ENCODE data around the gene HSFX4.

The HSFX4 gene

DNA sequence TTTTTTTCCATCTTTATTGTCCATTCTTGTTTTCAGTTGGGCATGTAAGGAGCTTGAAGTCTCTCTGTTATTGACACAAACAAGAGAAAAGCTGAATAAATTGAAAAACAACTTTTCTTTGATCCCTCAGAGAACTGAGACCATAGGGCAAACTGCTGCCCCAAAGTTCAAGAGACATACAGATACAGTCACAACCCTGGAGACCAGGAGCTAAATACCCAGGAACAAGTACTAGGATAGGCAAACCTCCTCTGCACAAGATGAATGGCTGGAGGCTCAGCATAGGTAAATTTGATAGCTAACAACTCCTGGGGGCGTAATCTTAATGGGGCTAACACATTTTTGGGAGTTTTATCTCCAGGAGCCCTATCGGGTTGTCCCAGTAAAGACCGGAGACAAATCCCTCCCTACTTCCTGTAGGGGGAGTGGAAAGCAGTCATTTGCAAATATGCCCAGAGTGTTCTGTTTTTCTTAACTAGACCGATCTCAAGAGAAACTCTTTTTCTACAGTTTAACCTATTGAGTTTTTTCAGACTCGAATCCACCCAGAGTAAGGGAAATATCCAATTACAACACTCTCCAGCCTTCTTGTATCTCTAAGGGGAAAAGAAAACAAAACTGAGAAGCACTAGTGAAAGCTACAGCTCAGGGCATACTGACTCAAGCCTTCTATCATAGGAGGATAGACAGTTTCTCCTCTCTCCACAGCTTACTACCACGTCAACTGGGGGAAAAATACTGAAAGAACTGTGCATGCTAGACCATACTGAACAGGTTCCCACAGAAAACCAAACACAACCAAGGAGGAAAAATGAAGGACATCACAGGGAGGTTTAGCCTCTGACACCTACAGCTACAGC lies 25.3 kb upstream of the HSFX4 start:
- H2BK15ac ChIP-seq (ENCODE audit: low read depth, poor library complexity, severe bottlenecking) = no peak overlapping the region
- no peak overlapping the region for H4K91ac ChIP-seq (ENCODE audit: low read length)
- H2AK5ac ChIP-seq (ENCODE audit: low read length, severe bottlenecking) = no peak overlapping the region
- no peak overlapping the region for H2AFZ ChIP-seq (ENCODE audit: low read depth, low read length)
- H3K9me3 ChIP-seq (ENCODE audit: control insufficient read depth, low read length) = peaks cover 4% of the 10 kb centered on the region
- H3K9ac ChIP-seq (ENCODE audit: low read length) = peak overlapping the region; percentile 34
- H3K4me3 ChIP-seq (ENCODE audit: insufficient read depth in 1 of 2, low read depth in 1 of 2, low read length in 2 of 2) = peak overlapping the region in 1 of 2 experiments; percentile 37
- H3K4ac ChIP-seq (ENCODE audit: low read depth in 1 of 2, low read length in 2 of 2) = no peak overlapping the region
- no peak overlapping the region for H2BK120ac ChIP-seq (ENCODE audit: low read depth, low read length)
- no peak overlapping the region for H4K8ac ChIP-seq (ENCODE audit: low read length)
- no peaks in the 10 kb centered on the region for H3K79me1 ChIP-seq (replicated peaks; ENCODE audit: low read length, poor library complexity, severe bottlenecking)
- H3K4me2 ChIP-seq (ENCODE audit: low read length, poor library complexity, severe bottlenecking) = peak overlapping the region; percentile 45
- no peaks in the 10 kb centered on the region for H3K36me3 ChIP-seq (ENCODE audit: control insufficient read depth in 1 of 2, insufficient read depth in 2 of 2, low read depth in 1 of 2, low read length in 2 of 2)
- 64% methylated on average over 3 of the region's 6 CpGs for WGBS
- DNase-seq = peak; percentile 28
- H3K27ac ChIP-seq (ENCODE audit: low read length, poor library complexity, severe bottlenecking) = no peak overlapping the region
- H3K23ac ChIP-seq (ENCODE audit: low read length in 2 of 2) = no peak overlapping the region
- peaks cover 0 to 7% of the 10 kb centered on the region in 2 experiments for H3K27me3 ChIP-seq (ENCODE audit: control insufficient read depth in 1 of 2, insufficient read depth in 1 of 2, low read length in 2 of 2)
- no peak overlapping the region for H2BK12ac ChIP-seq (ENCODE audit: low read length in 2 of 2)
- no peak overlapping the region for H2BK5ac ChIP-seq (ENCODE audit: low read depth, low read length, poor library complexity, severe bottlenecking)
- no peak overlapping the region for H3K18ac ChIP-seq (ENCODE audit: low read depth in 1 of 2, low read length in 2 of 2)
- H3K14ac ChIP-seq (ENCODE audit: low read length in 2 of 2) = no peak overlapping the region
- no peaks in the 10 kb centered on the region for H3K4me1 ChIP-seq (ENCODE audit: control insufficient read depth, insufficient read depth, low read depth, low read length)

GRCh38 chrX:149908308-149908707 lies 21.1 kb upstream of the HSFX4 start:
- no peak overlapping the region for H3K27ac ChIP-seq (ENCODE audit: low read length, poor library complexity, severe bottlenecking)

GRCh38 chrX:149908727-149909126 lies 20.6 kb upstream of the HSFX4 start:
- H2BK120ac ChIP-seq (ENCODE audit: low read depth, low read length) = no peak overlapping the region
- H3K4me3 ChIP-seq (ENCODE audit: insufficient read depth in 1 of 2, low read depth in 1 of 2, low read length in 2 of 2) = no peak overlapping the region
- no peaks in the 10 kb centered on the region for H3K36me3 ChIP-seq (ENCODE audit: control insufficient read depth in 1 of 2, insufficient read depth in 2 of 2, low read depth in 1 of 2, low read length in 2 of 2)
- H2BK15ac ChIP-seq (ENCODE audit: low read depth, poor library complexity, severe bottlenecking) = no peak overlapping the region
- H3K4me1 ChIP-seq (ENCODE audit: control insufficient read depth, insufficient read depth, low read depth, low read length) = no peaks in the 10 kb centered on the region
- no peak overlapping the region for H3K9ac ChIP-seq (ENCODE audit: low read length)
- no peaks in the 10 kb centered on the region for H3K9me3 ChIP-seq (ENCODE audit: control insufficient read depth, low read length)
- no peak overlapping the region for H4K91ac ChIP-seq (ENCODE audit: low read length)
- no peak overlapping the region for H3K23ac ChIP-seq (ENCODE audit: low read length in 2 of 2)
- peaks cover 0 to 3% of the 10 kb centered on the region in 2 experiments for H3K27me3 ChIP-seq (ENCODE audit: control insufficient read depth in 1 of 2, insufficient read depth in 1 of 2, low read length in 2 of 2)
- no peak overlapping the region for H3K27ac ChIP-seq (ENCODE audit: low read length, poor library complexity, severe bottlenecking)
- no peak for DNase-seq
- H3K4ac ChIP-seq (ENCODE audit: low read depth in 1 of 2, low read length in 2 of 2) = no peak overlapping the region
- H2AK5ac ChIP-seq (ENCODE audit: low read length, severe bottlenecking) = no peak overlapping the region
- H4K8ac ChIP-seq (ENCODE audit: low read length) = no peak overlapping the region
- H2BK5ac ChIP-seq (ENCODE audit: low read depth, low read length, poor library complexity, severe bottlenecking) = no peak overlapping the region
- H3K4me2 ChIP-seq (ENCODE audit: low read length, poor library complexity, severe bottlenecking) = no peak overlapping the region
- no peak overlapping the region for H2BK12ac ChIP-seq (ENCODE audit: low read length in 2 of 2)
- no peak overlapping the region for H2AFZ ChIP-seq (ENCODE audit: low read depth, low read length)
- no peaks in the 10 kb centered on the region for H3K79me1 ChIP-seq (replicated peaks; ENCODE audit: low read length, poor library complexity, severe bottlenecking)
- no peak overlapping the region for H3K14ac ChIP-seq (ENCODE audit: low read length in 2 of 2)
- H3K18ac ChIP-seq (ENCODE audit: low read depth in 1 of 2, low read length in 2 of 2) = no peak overlapping the region

More at GRCh38 chrX:149908308-149908707, 21.1 kb upstream of the HSFX4 start:
- H2AK5ac ChIP-seq (ENCODE audit: low read length, severe bottlenecking) = no peak overlapping the region
- 100% methylated on average over 1 of the region's 3 CpGs for WGBS
- H3K27me3 ChIP-seq (ENCODE audit: control insufficient read depth in 1 of 2, insufficient read depth in 1 of 2, low read length in 2 of 2) = peaks cover 0 to 3% of the 10 kb centered on the region in 2 experiments
- H2BK12ac ChIP-seq (ENCODE audit: low read length in 2 of 2) = no peak overlapping the region
- H3K14ac ChIP-seq (ENCODE audit: low read length in 2 of 2) = no peak overlapping the region
- H3K4ac ChIP-seq (ENCODE audit: low read depth in 1 of 2, low read length in 2 of 2) = no peak overlapping the region
- no peak overlapping the region for H4K8ac ChIP-seq (ENCODE audit: low read length)
- H2AFZ ChIP-seq (ENCODE audit: low read depth, low read length) = no peak overlapping the region
- H2BK5ac ChIP-seq (ENCODE audit: low read depth, low read length, poor library complexity, severe bottlenecking) = no peak overlapping the region
- no peak overlapping the region for H4K91ac ChIP-seq (ENCODE audit: low read length)
- no peak overlapping the region for H3K23ac ChIP-seq (ENCODE audit: low read length in 2 of 2)
- no peaks in the 10 kb centered on the region for H3K79me1 ChIP-seq (replicated peaks; ENCODE audit: low read length, poor library complexity, severe bottlenecking)
- H3K9ac ChIP-seq (ENCODE audit: low read length) = no peak overlapping the region
- no peak overlapping the region for H3K4me2 ChIP-seq (ENCODE audit: low read length, poor library complexity, severe bottlenecking)
- no peaks in the 10 kb centered on the region for H3K36me3 ChIP-seq (ENCODE audit: control insufficient read depth in 1 of 2, insufficient read depth in 2 of 2, low read depth in 1 of 2, low read length in 2 of 2)
- H3K4me1 ChIP-seq (ENCODE audit: control insufficient read depth, insufficient read depth, low read depth, low read length) = no peaks in the 10 kb centered on the region
- DNase-seq = no peak
- no peak overlapping the region for H3K4me3 ChIP-seq (ENCODE audit: insufficient read depth in 1 of 2, low read depth in 1 of 2, low read length in 2 of 2)
- H3K9me3 ChIP-seq (ENCODE audit: control insufficient read depth, low read length) = no peaks in the 10 kb centered on the region
- H3K18ac ChIP-seq (ENCODE audit: low read depth in 1 of 2, low read length in 2 of 2) = no peak overlapping the region
- H2BK120ac ChIP-seq (ENCODE audit: low read depth, low read length) = no peak overlapping the region
- no peak overlapping the region for H2BK15ac ChIP-seq (ENCODE audit: low read depth, poor library complexity, severe bottlenecking)

DNA sequence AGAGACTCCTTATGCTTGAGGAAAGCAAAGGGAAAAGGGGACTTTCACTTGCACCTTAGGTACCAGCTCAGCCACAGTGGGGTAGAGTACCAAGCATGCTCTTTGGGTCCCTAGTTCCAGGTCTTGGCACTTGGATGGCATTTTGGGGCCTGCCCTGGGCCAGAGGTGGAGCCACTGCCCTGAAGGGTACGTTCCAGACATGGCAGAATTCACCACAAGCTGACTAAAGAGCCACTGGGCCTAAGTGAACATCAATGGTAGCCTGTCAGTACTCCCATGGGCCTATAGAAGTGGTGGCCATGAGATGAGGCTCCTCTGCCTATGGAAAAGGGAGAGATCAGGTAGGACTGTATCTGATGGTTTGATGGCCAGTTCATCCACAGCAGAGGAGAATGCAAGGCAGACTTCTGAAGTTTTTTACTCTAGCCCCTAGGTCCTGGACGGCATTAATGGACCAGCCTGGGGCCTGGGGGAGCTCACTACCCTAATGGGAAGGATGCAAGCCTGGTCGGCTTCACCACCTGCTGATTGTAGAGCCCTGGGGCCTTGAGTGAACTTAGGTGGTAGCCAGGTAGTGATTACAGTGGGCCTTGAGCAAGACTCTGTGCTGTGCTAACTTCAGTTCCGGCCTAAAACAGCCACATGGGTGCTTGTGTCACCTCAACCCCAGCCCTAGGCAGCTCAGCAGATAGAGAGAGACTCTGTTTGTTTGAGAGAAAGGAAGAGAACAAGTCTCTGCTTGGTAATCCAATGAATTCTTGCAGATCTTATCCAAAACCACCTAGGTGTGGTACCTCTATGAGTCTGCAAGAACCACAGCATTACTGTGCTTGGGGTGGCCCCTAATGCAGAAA lies 19.8 kb upstream of the HSFX4 start:
- Histone ChIP-seq H3K27ac (ENCODE audit: low read length, poor library complexity, severe bottlenecking) (no peak overlapping the region), H2BK5ac (ENCODE audit: low read depth, low read length, poor library complexity, severe bottlenecking) (no peak overlapping the region), H3K79me1 (replicated peaks; ENCODE audit: low read length, poor library complexity, severe bottlenecking) (no peaks in the 10 kb centered on the region), H4K91ac (ENCODE audit: low read length) (no peak overlapping the region), H3K4me3 (ENCODE audit: insufficient read depth in 1 of 2, low read depth in 1 of 2, low read length in 2 of 2) (no peak overlapping the region), H2AFZ (ENCODE audit: low read depth, low read length) (no peak overlapping the region), H2BK120ac (ENCODE audit: low read depth, low read length) (no peak overlapping the region), H3K18ac (ENCODE audit: low read depth in 1 of 2, low read length in 2 of 2) (no peak overlapping the region), H3K14ac (ENCODE audit: low read length in 2 of 2) (no peak overlapping the region), H3K23ac (ENCODE audit: low read length in 2 of 2) (no peak overlapping the region), H3K4me1 (ENCODE audit: control insufficient read depth, insufficient read depth, low read depth, low read length) (no peaks in the 10 kb centered on the region), H2AK5ac (ENCODE audit: low read length, severe bottlenecking) (no peak overlapping the region), H3K27me3 (ENCODE audit: control insufficient read depth in 1 of 2, insufficient read depth in 1 of 2, low read length in 2 of 2) (peaks cover 0 to 3% of the 10 kb centered on the region in 2 experiments), H4K8ac (ENCODE audit: low read length) (no peak overlapping the region), H2BK15ac (ENCODE audit: low read depth, poor library complexity, severe bottlenecking) (no peak overlapping the region), H3K4ac (ENCODE audit: low read depth in 1 of 2, low read length in 2 of 2) (no peak overlapping the region), H3K9me3 (ENCODE audit: control insufficient read depth, low read length) (no peaks in the 10 kb centered on the region), H2BK12ac (ENCODE audit: low read length in 2 of 2) (no peak overlapping the region), H3K9ac (ENCODE audit: low read length) (no peak overlapping the region), H3K36me3 (ENCODE audit: control insufficient read depth in 1 of 2, insufficient read depth in 2 of 2, low read depth in 1 of 2, low read length in 2 of 2) (no peaks in the 10 kb centered on the region), H3K4me2 (ENCODE audit: low read length, poor library complexity, severe bottlenecking) (no peak overlapping the region)
- WGBS = 95% methylated on average over 4 of the region's 4 CpGs
- DNase-seq = no peak
